Neuronal stem cell (in vitro differentiated cells): Measurements from ENCODE around the gene CDCP2.
A peak's percentile ranks its signal among the peaks of the same experiment; 100 is the strongest.

Source experiments
- DNase-seq: peaks from one replicate; pipeline ENCODE4 v3.0.0-alpha.2; 2013; ENCODE audit warnings: low spot score
- H2AFZ ChIP-seq: one replicate; pipeline ENCODE4 v1.6.1; 2013; ENCODE audit warnings: mild to moderate bottlenecking, low read length, inconsistent platforms
- H2AK5ac ChIP-seq: 2 replicates; pipeline ENCODE4 v1.6.1; 2013; ENCODE audit warnings: low read depth, mild to moderate bottlenecking, inconsistent platforms, low read length, moderate library complexity, mixed read lengths
- H2BK120ac ChIP-seq: 2 replicates; pipeline ENCODE4 v1.6.1; 2013; ENCODE audit warnings: low read depth, mild to moderate bottlenecking, inconsistent platforms, low read length, moderate library complexity, mixed read lengths
- H2BK12ac ChIP-seq: one replicate; pipeline ENCODE4 v1.6.1; 2013; ENCODE audit warnings: low read length, inconsistent platforms
- H2BK15ac ChIP-seq: 2 replicates; pipeline ENCODE4 v1.6.1; 2013; ENCODE audit warnings: mild to moderate bottlenecking, low read length, inconsistent platforms, mixed read lengths
- H2BK5ac ChIP-seq: one replicate; pipeline ENCODE4 v1.6.1; 2013; ENCODE audit warnings: inconsistent platforms, mild to moderate bottlenecking, low read length, moderate library complexity
- H3K14ac ChIP-seq: one replicate; pipeline ENCODE4 v1.6.1; 2013; ENCODE audit warnings: low read length, inconsistent platforms
- H3K18ac ChIP-seq: 2 replicates; pipeline ENCODE4 v1.6.1; 2013; ENCODE audit warnings: low read length, inconsistent platforms
- H3K23ac ChIP-seq: 2 replicates; pipeline ENCODE4 v1.6.1; 2013; ENCODE audit warnings: low read depth, mild to moderate bottlenecking, mixed read lengths, low read length, inconsistent platforms; ENCODE audit not compliant: poor library complexity
- H3K27ac ChIP-seq: replicated peaks from 3 replicates; pipeline ENCODE4 v1.5.1; 2013; ENCODE audit warnings: low read length, inconsistent platforms
- H3K27me3 ChIP-seq, 3 experiments: 2 replicates each; pipeline ENCODE4 v1.6.1; 2013; ENCODE audit warnings: low read length in 3 of 3, mild to moderate bottlenecking in 2 of 3, inconsistent platforms in 1 of 3, low read depth in 1 of 3, mixed read lengths in 1 of 3, moderate library complexity in 1 of 3; ENCODE audit not compliant: control insufficient read depth in 3 of 3, insufficient read depth in 3 of 3
- H3K36me3 ChIP-seq, 2 donors: replicated peaks in 1 of 2; 2 replicates each; pipeline ENCODE4 v1.6.1; 2013; ENCODE audit warnings: low read length in 2 of 2; ENCODE audit not compliant: control insufficient read depth in 2 of 2, insufficient read depth in 2 of 2
- H3K4ac ChIP-seq: 2 replicates; pipeline ENCODE4 v1.6.1; 2013; ENCODE audit warnings: inconsistent platforms, mild to moderate bottlenecking, low read length, moderate library complexity
- H3K4me1 ChIP-seq, 2 donors: 1 replicate in 1 of 2; 2 replicates in 1 of 2; pipeline ENCODE4 v1.6.1; 2013; ENCODE audit warnings: low read length in 2 of 2, low read depth in 1 of 2; ENCODE audit not compliant: control insufficient read depth in 2 of 2, insufficient read depth in 1 of 2
- H3K4me2 ChIP-seq: one replicate; pipeline ENCODE4 v1.6.1; 2013; ENCODE audit warnings: mild to moderate bottlenecking, low read length, inconsistent platforms; ENCODE audit not compliant: insufficient read depth, poor library complexity, severe bottlenecking
- H3K4me3 ChIP-seq, 2 donors: 2 replicates each; pipeline ENCODE4 v1.5.1; 2013; ENCODE audit warnings: low read length in 2 of 2, mild to moderate bottlenecking in 2 of 2, inconsistent platforms in 1 of 2, moderate library complexity in 1 of 2
- H3K79me1 ChIP-seq: one replicate; pipeline ENCODE4 v1.6.1; 2013; ENCODE audit warnings: low read depth, mild to moderate bottlenecking, inconsistent platforms, low read length, moderate library complexity
- H3K9ac ChIP-seq: one replicate; pipeline ENCODE4 v1.6.1; 2013; ENCODE audit warnings: mild to moderate bottlenecking, low read depth, low read length, inconsistent platforms; ENCODE audit not compliant: poor library complexity
- H3K9me3 ChIP-seq, 2 donors: replicated peaks in 1 of 2; 2 replicates each; pipeline versions ENCODE3 to v1.6.1; 2013; ENCODE audit warnings: low read length in 2 of 2, mild to moderate bottlenecking in 2 of 2, inconsistent platforms in 1 of 2, low read depth in 1 of 2, mixed read lengths in 1 of 2, moderate library complexity in 1 of 2; ENCODE audit not compliant: control insufficient read depth in 2 of 2, insufficient read depth in 1 of 2
- H4K8ac ChIP-seq: one replicate; pipeline ENCODE4 v1.6.1; 2013; ENCODE audit warnings: low read depth, mild to moderate bottlenecking, inconsistent platforms, low read length, moderate library complexity
- H4K91ac ChIP-seq: one replicate; pipeline ENCODE4 v1.6.1; 2013; ENCODE audit warnings: low read length, low read depth, mild to moderate bottlenecking, inconsistent platforms; ENCODE audit not compliant: poor library complexity
- WGBS, 2 donors: extraction: QIAGEN DNeasy Blood & Tissue Kit; methylation state at CpG; one replicate each; pipeline ENCODE4 v1.1.7; 2013; ENCODE audit warnings: missing lambda C conversion rate in 2 of 2, mixed read lengths in 1 of 2; ENCODE audit not compliant: insufficient read length in 2 of 2, insufficient replicate concordance in 1 of 2; ENCODE audit errors: extremely low coverage in 2 of 2; 5-methylcytosine and 5-hydroxymethylcytosine counted together

CDCP2 gene

DNA sequence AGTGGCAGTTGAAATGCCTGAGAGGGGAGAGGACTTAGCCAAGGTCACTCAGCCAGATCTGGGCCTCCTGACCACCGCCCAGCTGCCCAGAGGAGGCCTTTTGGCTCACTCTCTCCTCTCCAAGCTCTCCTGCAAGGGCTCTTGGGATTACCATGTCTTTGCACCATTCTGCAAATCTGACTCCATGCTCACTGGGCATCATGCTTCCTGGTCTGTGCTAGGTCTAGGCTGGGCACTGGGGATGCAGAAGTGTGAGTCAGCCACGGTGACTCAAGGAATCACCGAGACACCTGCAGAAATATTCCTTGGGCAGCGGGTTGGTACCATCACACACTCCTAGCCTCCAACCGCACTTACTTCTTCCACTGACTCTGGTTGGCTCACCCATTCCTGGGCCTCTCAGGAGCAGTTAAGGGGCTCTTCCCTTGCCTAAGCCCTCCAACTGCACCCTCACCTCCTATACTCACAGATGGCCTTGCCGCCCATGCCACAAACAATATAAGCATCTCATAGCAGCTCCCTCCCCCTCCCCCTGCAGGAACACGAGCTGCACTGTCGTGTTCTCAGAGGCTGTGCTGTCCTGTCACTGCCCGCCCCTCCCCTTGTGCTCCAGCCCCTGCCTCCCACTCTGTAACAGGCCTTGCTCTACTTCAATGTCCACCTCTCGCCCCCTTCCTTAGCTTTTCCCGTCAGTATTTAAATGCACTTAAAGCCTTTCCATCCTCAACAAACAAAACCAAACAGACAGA is 34.8 kb downstream of the CDCP2 start:
- H3K4me2 ChIP-seq = no peak overlapping the region
- H3K9ac ChIP-seq = no peak overlapping the region
- H2BK12ac ChIP-seq = peak overlapping the region; percentile 2
- no peaks in the 10 kb centered on the region for H3K9me3 ChIP-seq
- no peak overlapping the region for H3K14ac ChIP-seq
- no peak overlapping the region for H2BK120ac ChIP-seq
- H2BK15ac ChIP-seq = no peak overlapping the region
- no CpG with 5 or more reads among the region's 11 CpGs for WGBS, 2 donors
- H4K91ac ChIP-seq = no peak overlapping the region
- no peak overlapping the region for H4K8ac ChIP-seq
- peaks cover 13% of the 10 kb centered on the region in 2 donors for H3K4me1 ChIP-seq
- H2BK5ac ChIP-seq = peak overlapping the region; percentile 26
- no peak overlapping the region for H3K4ac ChIP-seq
- H3K27ac ChIP-seq = no peak overlapping the region
- H3K79me1 ChIP-seq = no peaks in the 10 kb centered on the region
- no peak overlapping the region for H3K4me3 ChIP-seq
- peaks cover 0 to 49% (median 15%) of the 10 kb centered on the region in 3 experiments for H3K27me3 ChIP-seq
- peak overlapping the region; percentile 50 for H2AFZ ChIP-seq
- H3K36me3 ChIP-seq = no peaks in the 10 kb centered on the region
- H2AK5ac ChIP-seq = no peak overlapping the region
- no peak for DNase-seq
- H3K23ac ChIP-seq = no peak overlapping the region
- no peak overlapping the region for H3K18ac ChIP-seq

- H2BK5ac ChIP-seq = no peak overlapping the region
- H3K27ac ChIP-seq = no peak overlapping the region
These were observed 37.3 kb downstream of the CDCP2 start for GRCh38 chr1:54115520-54115919.

GRCh38 chr1:54114955-54115354 is 37.8 kb downstream of the CDCP2 start:
- H3K4me1 ChIP-seq = peaks cover 2 to 6% of the 10 kb centered on the region in 2 donors
- no peak overlapping the region for H2BK5ac ChIP-seq
- H2AK5ac ChIP-seq = no peak overlapping the region
- H3K4me2 ChIP-seq = no peak overlapping the region
- no peak overlapping the region for H3K14ac ChIP-seq
- no peaks in the 10 kb centered on the region for H3K9me3 ChIP-seq
- H2BK12ac ChIP-seq = no peak overlapping the region
- no peak overlapping the region for H3K18ac ChIP-seq
- no peak overlapping the region for H3K27ac ChIP-seq
- no peaks in the 10 kb centered on the region for H3K36me3 ChIP-seq
- peaks cover 0 to 37% (median under 1%) of the 10 kb centered on the region in 3 experiments for H3K27me3 ChIP-seq
- H4K8ac ChIP-seq = no peak overlapping the region
- H4K91ac ChIP-seq = no peak overlapping the region
- no CpG with 5 or more reads among the region's 6 CpGs for WGBS, 2 donors
- H3K79me1 ChIP-seq = no peaks in the 10 kb centered on the region
- no peak overlapping the region for H3K9ac ChIP-seq
- H3K4me3 ChIP-seq = no peak overlapping the region
- H2BK120ac ChIP-seq = no peak overlapping the region
- no peak for DNase-seq
- no peak overlapping the region for H2AFZ ChIP-seq
- H2BK15ac ChIP-seq = no peak overlapping the region
- H3K4ac ChIP-seq = no peak overlapping the region
- H3K23ac ChIP-seq = no peak overlapping the region

More at GRCh38 chr1:54115520-54115919, 37.3 kb downstream of the CDCP2 start:
- no peak overlapping the region for H3K18ac ChIP-seq
- no peak overlapping the region for H3K14ac ChIP-seq
- no peak overlapping the region for H3K4me2 ChIP-seq
- H3K4me3 ChIP-seq = no peak overlapping the region
- H3K36me3 ChIP-seq = no peaks in the 10 kb centered on the region
- peaks cover 0 to 37% (median 4%) of the 10 kb centered on the region in 3 experiments for H3K27me3 ChIP-seq
- no peak overlapping the region for H2BK15ac ChIP-seq
- no peak overlapping the region for H2BK12ac ChIP-seq
- no peaks in the 10 kb centered on the region for H3K79me1 ChIP-seq
- H3K4ac ChIP-seq = no peak overlapping the region
- H4K91ac ChIP-seq = no peak overlapping the region
- no peak overlapping the region for H2AFZ ChIP-seq
- no peak overlapping the region for H2AK5ac ChIP-seq
- no peak overlapping the region for H3K23ac ChIP-seq
- H3K4me1 ChIP-seq = peaks cover 2 to 6% of the 10 kb centered on the region in 2 donors
- no CpG with 5 or more reads among the region's 3 CpGs for WGBS, 2 donors
- no peak overlapping the region for H2BK120ac ChIP-seq
- H3K9ac ChIP-seq = no peak overlapping the region
- H4K8ac ChIP-seq = no peak overlapping the region
- H3K9me3 ChIP-seq = no peaks in the 10 kb centered on the region
- no peak for DNase-seq

GRCh38 chr1:54114001-54114400 is 38.8 kb downstream of the CDCP2 start:
- WGBS, 2 donors = no CpG with 5 or more reads among the region's 4 CpGs
- Histone ChIP-seq H2BK120ac (no peak overlapping the region), H3K27ac (no peak overlapping the region), H3K4me3 (no peak overlapping the region), H3K27me3 (peaks cover 0 to 37% (median 0%) of the 10 kb centered on the region in 3 experiments), H3K9me3 (no peaks in the 10 kb centered on the region), H3K36me3 (no peaks in the 10 kb centered on the region), H2AK5ac (no peak overlapping the region), H2BK15ac (no peak overlapping the region), H3K4me2 (no peak overlapping the region), H3K79me1 (no peaks in the 10 kb centered on the region), H2BK12ac (no peak overlapping the region), H2AFZ (no peak overlapping the region), H3K18ac (no peak overlapping the region), H3K14ac (no peak overlapping the region), H3K23ac (no peak overlapping the region), H3K4me1 (peaks cover 2 to 6% of the 10 kb centered on the region in 2 donors), H2BK5ac (no peak overlapping the region), H4K91ac (no peak overlapping the region), H3K9ac (no peak overlapping the region), H4K8ac (no peak overlapping the region), H3K4ac (no peak overlapping the region)
- no peak for DNase-seq
